Chondrocyte (in vitro differentiated cells): ENCODE data around the gene HTR3D. TPM values are rescaled to one million over a fixed set of nuclear protein-coding genes. Genes with fewer than 3 reads are reported as not detected.
A peak's percentile ranks its signal among the peaks of the same experiment; 100 is the strongest.
"Not testable (repeated sequence)": the region's sequence is repeated elsewhere in the genome, so short reads cannot be mapped to it uniquely, and the experiment has no call there.

Source experiments
- DNase-seq: peaks from one replicate; pipeline ENCODE4 v3.0.0; 2021; ENCODE audit warnings: mixed read lengths, low spot score
- H3K27ac Mint-ChIP-seq: one replicate; pipeline ENCODE4 v1.8.0; 2021; ENCODE audit warnings: mild to moderate bottlenecking, moderate library complexity, mixed read lengths; ENCODE audit not compliant: unreplicated experiment
- H3K27me3 Mint-ChIP-seq: 2 replicates; pipeline ENCODE4 v1.8.0; 2021; ENCODE audit warnings: low read depth, mixed read lengths
- H3K36me3 Mint-ChIP-seq: 2 replicates; pipeline ENCODE4 v1.8.0; 2021; ENCODE audit warnings: low read depth, mixed read lengths
- H3K4me1 Mint-ChIP-seq: 2 replicates; pipeline ENCODE4 v1.8.0; 2021; ENCODE audit warnings: low read depth, mild to moderate bottlenecking, mixed read lengths
- H3K4me3 Mint-ChIP-seq: one replicate; pipeline ENCODE4 v1.8.0; 2021; ENCODE audit warnings: mild to moderate bottlenecking, moderate library complexity, mixed read lengths; ENCODE audit not compliant: unreplicated experiment
- H3K9me3 Mint-ChIP-seq: 2 replicates; pipeline ENCODE4 v1.8.0; 2021; ENCODE audit warnings: low read depth, mixed read lengths
- total RNA-seq: library from RNA; stranded (reverse); gene quantifications from 3 replicates; pipeline ENCODE4 v1.2.1, GENCODE V29; 2021
- TF ChIP-seq, protein P1 (sequence below): fragments of 200-600 bp; sonication (generic); IDR thresholded peaks from 2 replicates; pipeline ENCODE4 v1.5.0; 2021; ENCODE audit warnings: antibody characterized with exemption, mild to moderate bottlenecking, moderate library complexity

Gene HTR3D
- total RNA-seq, 1 donor from 2014 or later: not detected

DNA sequence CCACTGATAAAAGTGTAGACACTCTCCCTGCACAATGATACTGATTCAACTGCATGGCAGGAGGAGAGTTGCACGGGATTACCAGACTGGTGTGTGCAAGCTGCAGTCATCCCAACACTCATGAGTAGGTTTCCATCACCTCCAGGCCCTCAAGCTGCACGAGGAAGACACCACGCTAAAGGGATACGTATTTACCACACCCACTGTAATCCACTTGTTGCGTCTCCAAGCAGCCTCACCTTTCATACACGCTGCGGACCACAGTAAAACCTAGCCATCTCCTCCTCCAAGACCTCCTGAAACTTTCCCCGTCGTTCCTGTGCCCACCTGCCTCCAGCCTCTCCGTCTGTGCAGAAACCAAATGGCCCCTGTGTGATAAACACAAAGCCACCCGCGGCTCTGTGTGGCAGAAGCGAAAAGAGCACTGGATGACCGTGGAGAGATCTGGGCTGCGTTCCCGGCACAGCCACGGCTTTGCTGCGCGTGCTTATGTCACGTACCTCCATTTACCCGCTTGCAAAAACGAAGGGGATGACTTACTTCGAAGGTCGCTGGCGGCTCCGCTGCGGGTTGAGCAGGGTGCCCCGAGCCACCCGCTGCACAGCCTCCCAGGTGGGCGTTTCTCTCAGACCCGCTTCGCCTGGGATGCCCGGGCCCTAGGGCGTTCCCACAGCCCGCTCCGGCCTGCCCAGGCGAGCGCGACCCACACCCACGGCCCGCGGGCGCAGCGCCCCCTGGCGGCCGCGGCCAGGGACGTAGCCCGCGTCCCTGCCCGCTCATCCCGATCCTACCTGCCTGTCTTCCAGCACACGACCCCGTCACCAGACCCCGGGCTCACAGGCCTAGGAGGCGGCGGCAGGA lies 14.5 kb upstream of the HTR3D start:
- Mint-ChIP-seq H3K36me3 (peaks cover 11% of the 10 kb centered on the region), H3K9me3 (no peaks in the 10 kb centered on the region), H3K4me1 (peaks cover 28% of the 10 kb centered on the region), H3K27ac (peak overlapping the region; percentile 51), H3K27me3 (peaks cover 5% of the 10 kb centered on the region), H3K4me3 (peak overlapping the region; percentile 97)
- DNase-seq: no peak
- TF ChIP-seq, protein P1, sequence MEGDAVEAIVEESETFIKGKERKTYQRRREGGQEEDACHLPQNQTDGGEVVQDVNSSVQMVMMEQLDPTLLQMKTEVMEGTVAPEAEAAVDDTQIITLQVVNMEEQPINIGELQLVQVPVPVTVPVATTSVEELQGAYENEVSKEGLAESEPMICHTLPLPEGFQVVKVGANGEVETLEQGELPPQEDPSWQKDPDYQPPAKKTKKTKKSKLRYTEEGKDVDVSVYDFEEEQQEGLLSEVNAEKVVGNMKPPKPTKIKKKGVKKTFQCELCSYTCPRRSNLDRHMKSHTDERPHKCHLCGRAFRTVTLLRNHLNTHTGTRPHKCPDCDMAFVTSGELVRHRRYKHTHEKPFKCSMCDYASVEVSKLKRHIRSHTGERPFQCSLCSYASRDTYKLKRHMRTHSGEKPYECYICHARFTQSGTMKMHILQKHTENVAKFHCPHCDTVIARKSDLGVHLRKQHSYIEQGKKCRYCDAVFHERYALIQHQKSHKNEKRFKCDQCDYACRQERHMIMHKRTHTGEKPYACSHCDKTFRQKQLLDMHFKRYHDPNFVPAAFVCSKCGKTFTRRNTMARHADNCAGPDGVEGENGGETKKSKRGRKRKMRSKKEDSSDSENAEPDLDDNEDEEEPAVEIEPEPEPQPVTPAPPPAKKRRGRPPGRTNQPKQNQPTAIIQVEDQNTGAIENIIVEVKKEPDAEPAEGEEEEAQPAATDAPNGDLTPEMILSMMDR: peak; percentile 100

DNA sequence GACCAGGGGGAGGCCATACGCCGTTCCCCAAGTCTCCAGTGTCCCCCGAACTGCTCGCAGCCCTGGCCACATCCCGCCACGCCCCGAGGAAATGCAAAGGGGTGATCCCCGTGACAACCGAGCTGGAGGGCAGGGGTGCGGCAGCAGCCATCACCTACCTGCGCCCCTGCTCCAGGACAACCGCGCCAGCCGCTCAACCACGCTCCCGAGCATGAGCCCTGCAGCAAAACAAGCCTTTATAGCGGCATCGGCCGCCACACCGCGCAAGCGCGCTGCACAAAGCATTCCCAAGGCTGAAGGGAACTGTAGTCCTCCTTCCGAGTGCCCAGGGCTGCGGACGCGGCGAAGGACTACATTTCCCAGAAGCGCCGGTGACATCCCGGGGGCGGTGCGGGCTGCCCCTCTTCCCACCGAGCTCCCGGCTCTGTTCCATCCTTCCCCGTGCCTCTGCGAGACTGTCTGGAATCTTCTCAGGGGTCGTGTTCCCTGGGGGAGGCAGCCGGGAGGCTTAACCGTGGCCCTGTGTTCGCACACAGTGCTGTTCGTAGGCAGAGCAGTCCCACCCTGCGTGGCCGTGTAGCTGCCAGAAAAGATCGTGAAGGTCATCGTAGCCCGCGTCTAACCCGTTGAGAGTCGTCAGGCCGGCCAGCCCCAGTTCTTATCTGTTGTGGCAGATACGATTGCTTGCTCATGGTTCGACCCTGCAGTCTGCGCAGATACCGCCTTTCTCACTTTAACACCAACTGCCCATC lies 13.7 kb upstream of the HTR3D start, which contains the start of gene ABCC5:
Gene ABCC5, minus strand, starts transcription at position 213 of the 752 bp plus-strand sequence. CDS start 3,492 bp downstream, outside the sequence.
- Mint-ChIP-seq H3K4me1 (peaks cover 28% of the 10 kb centered on the region), H3K27me3 (peaks cover 5% of the 10 kb centered on the region), H3K36me3 (peaks cover 5% of the 10 kb centered on the region), H3K9me3 (no peaks in the 10 kb centered on the region), H3K27ac (peak within 1 kb of the TSS; percentile 51), H3K4me3 (peak within 1 kb of the TSS; percentile 97)
- DNase-seq: peak; percentile 98
- TF ChIP-seq, protein P1: peak; percentile 79

DNA sequence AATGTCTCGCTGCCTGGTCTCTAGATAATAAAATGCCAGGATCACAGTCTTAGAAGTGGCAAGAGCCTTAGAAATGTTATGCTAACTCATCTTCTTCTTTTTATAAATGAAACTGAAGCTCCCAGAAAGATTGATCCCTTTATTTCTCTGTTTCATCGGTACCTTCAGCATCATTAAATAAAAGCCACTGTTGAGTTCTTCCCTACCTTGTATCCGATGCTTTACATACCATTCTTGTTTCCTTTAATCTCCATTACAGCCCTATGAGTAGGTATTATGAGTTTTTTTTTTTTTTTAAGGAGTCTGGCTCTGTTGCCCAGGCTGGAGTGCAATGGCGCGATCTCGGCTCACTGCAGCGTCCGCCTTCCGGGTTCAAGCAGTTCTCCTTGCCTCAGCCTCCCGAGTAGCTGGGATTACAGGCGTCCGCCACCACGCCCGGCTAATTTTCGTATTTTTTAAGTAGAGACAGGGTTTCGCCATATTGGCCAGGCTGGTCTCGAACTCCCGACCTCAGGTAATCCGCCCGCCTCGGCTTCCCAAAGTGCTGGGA lies 13.0 kb upstream of the HTR3D start:
- peaks cover 3% of the 10 kb centered on the region for H3K36me3 Mint-ChIP-seq
- no peak for DNase-seq
- H3K4me1 Mint-ChIP-seq: peaks cover 28% of the 10 kb centered on the region
- no peaks in the 10 kb centered on the region for H3K9me3 Mint-ChIP-seq
- TF ChIP-seq, protein P1: no peak
- H3K4me3 Mint-ChIP-seq: peak overlapping the region; percentile 97
- H3K27ac Mint-ChIP-seq: peak overlapping the region; percentile 37
- peaks cover 8% of the 10 kb centered on the region for H3K27me3 Mint-ChIP-seq

DNA sequence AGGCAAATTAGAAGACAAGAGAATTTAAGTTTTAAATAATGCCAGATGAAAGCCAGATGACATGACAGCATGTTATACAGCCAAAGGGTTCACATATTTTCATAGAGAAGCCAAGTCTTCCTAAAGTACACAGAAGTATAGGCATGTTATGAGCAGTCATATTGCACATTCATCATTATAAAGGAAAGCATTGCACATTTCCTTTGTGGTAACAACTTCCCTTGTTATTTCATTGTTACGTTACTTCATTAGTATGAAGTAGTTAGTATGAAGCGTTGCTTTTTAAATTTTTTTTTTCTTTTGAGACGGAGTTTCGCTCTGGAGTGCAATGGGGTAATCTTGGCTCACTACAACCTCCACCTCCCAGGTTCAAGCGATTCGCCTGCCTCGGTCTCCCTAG lies 9.2 kb upstream of the HTR3D start:
- Mint-ChIP-seq H3K4me3 (no peak overlapping the region), H3K36me3 (no peaks in the 10 kb centered on the region), H3K9me3 (no peaks in the 10 kb centered on the region), H3K4me1 (peaks cover 7% of the 10 kb centered on the region), H3K27ac (no peak overlapping the region), H3K27me3 (peaks cover 15% of the 10 kb centered on the region)
- no peak for DNase-seq
- TF ChIP-seq, protein P1: no peak

DNA sequence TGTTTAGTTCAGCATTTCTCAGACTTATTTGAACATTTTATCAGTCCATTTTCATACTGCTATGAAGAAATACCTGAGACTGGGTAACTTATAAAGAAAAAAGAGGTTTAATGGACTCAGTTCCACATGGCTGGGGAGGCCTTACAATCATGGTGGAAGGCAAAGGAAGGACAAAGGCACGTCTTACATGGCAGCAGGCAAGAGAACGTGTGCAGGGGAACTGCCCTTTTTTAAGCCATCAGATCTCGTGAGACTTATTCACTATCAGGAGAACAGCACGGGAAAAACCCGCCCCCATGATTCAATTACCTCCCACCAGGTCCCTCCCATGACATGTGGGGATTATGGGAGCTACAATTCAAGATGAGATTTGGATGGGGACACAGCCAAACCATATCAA lies 6.3 kb upstream of the HTR3D start:
- H3K36me3 Mint-ChIP-seq, H3K27ac Mint-ChIP-seq, H3K9me3 Mint-ChIP-seq, DNase-seq, H3K4me1 Mint-ChIP-seq, H3K4me3 Mint-ChIP-seq: not testable (repeated sequence)
- H3K27me3 Mint-ChIP-seq: peaks cover 15% of the 10 kb centered on the region

DNA sequence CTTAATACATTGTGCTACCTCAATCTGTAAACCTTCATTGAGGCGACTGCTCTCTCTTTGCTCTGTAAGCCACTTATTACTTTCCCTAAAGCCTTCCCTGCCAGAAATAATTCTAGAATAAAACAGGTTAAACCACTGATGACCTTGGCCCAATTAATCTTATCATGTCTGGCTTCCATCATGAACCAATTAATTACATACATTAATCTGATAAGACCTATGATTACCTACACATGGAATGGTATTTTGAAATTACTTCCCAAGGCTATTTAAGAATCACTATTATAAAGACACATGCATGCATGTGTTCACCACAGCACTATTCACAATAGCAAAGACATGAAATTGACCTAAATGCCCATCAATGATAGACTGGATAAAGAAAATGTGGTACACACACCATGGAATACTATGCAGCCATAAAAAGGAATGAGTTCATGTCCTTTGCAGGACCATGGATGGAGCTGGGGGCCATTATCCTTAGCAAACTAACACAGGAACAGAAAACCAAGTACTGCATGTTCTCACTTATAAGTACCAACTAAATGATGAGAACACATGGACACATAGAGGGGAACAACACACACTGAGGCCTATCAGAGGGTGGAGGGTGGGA lies 3.2 kb upstream of the HTR3D start:
- H3K4me1 Mint-ChIP-seq, H3K36me3 Mint-ChIP-seq, DNase-seq, H3K4me3 Mint-ChIP-seq, H3K27ac Mint-ChIP-seq, H3K9me3 Mint-ChIP-seq: not testable (repeated sequence)
- H3K27me3 Mint-ChIP-seq: peaks cover 20% of the 10 kb centered on the region
